ENCODE results near the gene OR4F6.

DNA sequence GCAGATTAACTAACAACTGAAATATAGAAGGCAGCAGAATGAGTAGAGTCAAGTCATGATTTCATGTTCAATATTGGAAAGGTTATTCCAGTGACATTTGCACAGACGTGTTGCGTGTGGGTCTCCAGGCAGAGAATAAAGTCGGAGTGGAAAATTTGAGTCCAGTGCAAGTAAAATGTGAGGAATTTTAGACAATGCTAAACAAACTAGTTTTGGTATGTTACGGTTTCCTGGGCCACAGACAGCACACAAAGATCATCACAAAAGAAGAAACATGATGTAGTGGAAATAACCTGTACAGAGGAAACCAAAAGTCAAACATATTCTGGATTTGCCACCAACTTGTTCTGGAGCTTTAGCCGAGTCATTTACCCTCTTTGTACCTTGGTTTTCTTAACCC lies 367 bp downstream of the OR4F6 start:
- TF ChIP-seq CTCF (IDR thresholded peaks at IDR 0.05; ENCODE audit: low read length) = no peak
- TF ChIP-seq EZH2 (optimal IDR thresholded peaks at IDR 0.05; ENCODE audit: low read depth, low read length) = no peak
- TF ChIP-seq EZH2phosphoT487 (IDR thresholded peaks at IDR 0.05; ENCODE audit: low read length) = no peak
